HepG2 (cell line): ENCODE results near the gene DOK4. TPM values are rescaled to one million over a fixed set of nuclear protein-coding genes. Genes with fewer than 3 reads are reported as not detected.

Source experiments
- BATF2 ChIP-seq: sonication (generic); formaldehyde crosslinking; IDR thresholded peaks from 2 replicates; pipeline ENCODE4 v1.8.0; 2022; ENCODE audit warnings: mild to moderate bottlenecking, missing genetic modification reagents, moderate library complexity
- ETV5 ChIP-seq: IDR thresholded peaks from 2 replicates; pipeline ENCODE4 v1.6.1; 2018; ENCODE audit warnings: missing biosample characterization, missing genetic modification reagents, inconsistent platforms, borderline replicate concordance
- FOXC1 ChIP-seq: sonication (generic); formaldehyde crosslinking; IDR thresholded peaks from 2 replicates; pipeline ENCODE4 v1.8.0; 2022; ENCODE audit warnings: mild to moderate bottlenecking, missing genetic modification reagents, borderline replicate concordance
- GATAD1 ChIP-seq: IDR thresholded peaks from 2 replicates; pipeline ENCODE4 v1.6.1; 2016; ENCODE audit warnings: missing genetic modification reagents, missing compliant biosample characterization
- GTF3A ChIP-seq: sonication (generic); formaldehyde crosslinking; conservative IDR thresholded peaks from 2 replicates; pipeline ENCODE4 v1.4.0; 2020; ENCODE audit warnings: mild to moderate bottlenecking, missing genetic modification reagents
- HINFP ChIP-seq: sonication (generic); formaldehyde crosslinking; IDR thresholded peaks from 2 replicates; pipeline ENCODE4 v1.4.0; 2020; ENCODE audit warnings: low read depth, mild to moderate bottlenecking, missing genetic modification reagents
- HIVEP1 ChIP-seq: sonication (generic); formaldehyde crosslinking; IDR thresholded peaks from 2 replicates; pipeline ENCODE4 v1.4.0; 2020; ENCODE audit warnings: mild to moderate bottlenecking, missing genetic modification reagents
- HMGXB4 ChIP-seq, 2 experiments: sonication (generic) in 1 of 2; formaldehyde crosslinking in 1 of 2; IDR thresholded peaks; 2 replicates each; pipeline versions ENCODE4 v1.4.0 to v1.6.1; 2018 to 2020; ENCODE audit warnings: missing genetic modification reagents in 2 of 2, borderline replicate concordance in 1 of 2, low read depth in 1 of 2, mild to moderate bottlenecking in 1 of 2, missing biosample characterization in 1 of 2
- KDM1A ChIP-seq: IDR thresholded peaks from 2 replicates; pipeline ENCODE4 v1.6.1; 2016; ENCODE audit warnings: missing compliant biosample characterization
- KDM6A ChIP-seq: IDR thresholded peaks from 2 replicates; pipeline ENCODE4 v1.6.1; 2016; ENCODE audit warnings: low read depth
- NFYC ChIP-seq: IDR thresholded peaks from 2 replicates; pipeline ENCODE4 v1.6.1; 2016; ENCODE audit warnings: missing genetic modification reagents, missing compliant biosample characterization
- PATZ1 ChIP-seq: sonication (generic); formaldehyde crosslinking; IDR thresholded peaks from 2 replicates; pipeline ENCODE4 v1.4.0; 2020; ENCODE audit warnings: missing genetic modification reagents
- RAD21 ChIP-seq: fragments of 450-650 bp; formaldehyde crosslinking; IDR thresholded peaks from 2 replicates; pipeline ENCODE4 v1.5.0; 2020; ENCODE audit warnings: mild to moderate bottlenecking
- REPIN1 ChIP-seq: sonication (generic); formaldehyde crosslinking; IDR thresholded peaks from 2 replicates; pipeline ENCODE4 v1.8.0; 2022; ENCODE audit warnings: missing genetic modification reagents, low read depth, mild to moderate bottlenecking, borderline replicate concordance
- RXRA ChIP-seq: sonication (generic); formaldehyde crosslinking; IDR thresholded peaks from 2 replicates; pipeline ENCODE4 v1.5.1; 2020; ENCODE audit warnings: missing genetic modification reagents
- SATB2 ChIP-seq: sonication (generic); formaldehyde crosslinking; IDR thresholded peaks from 2 replicates; pipeline ENCODE4 v1.5.0; 2020; ENCODE audit warnings: missing genetic modification reagents
- SP4 ChIP-seq: sonication (generic); formaldehyde crosslinking; IDR thresholded peaks from 2 replicates; pipeline ENCODE4 v1.8.1; 2023; ENCODE audit warnings: mild to moderate bottlenecking, missing genetic modification reagents
- TCF7L2 ChIP-seq: IDR thresholded peaks from 2 replicates; pipeline ENCODE4 v1.6.1; 2011; ENCODE audit warnings: mild to moderate bottlenecking, low read depth, low read length, moderate library complexity
- TFDP1 ChIP-seq: IDR thresholded peaks from 2 replicates; pipeline ENCODE4 v1.6.1; 2016; ENCODE audit warnings: missing compliant biosample characterization, missing genetic modification reagents, borderline replicate concordance
- ZFP36 ChIP-seq: fragments of 150-350 bp; IDR thresholded peaks from 2 replicates; pipeline ENCODE4 v1.6.1; 2018; ENCODE audit warnings: borderline replicate concordance, low read length, low read depth; ENCODE audit not compliant: partially characterized antibody
- ZIK1 ChIP-seq: sonication (generic); formaldehyde crosslinking; IDR thresholded peaks from 2 replicates; pipeline ENCODE4 v1.5.0; 2020; ENCODE audit warnings: mild to moderate bottlenecking, low read depth, missing genetic modification reagents, borderline replicate concordance
- ZNF670 ChIP-seq: sonication (generic); formaldehyde crosslinking; IDR thresholded peaks from 2 replicates; pipeline ENCODE4 v1.8.0; 2022; ENCODE audit warnings: mild to moderate bottlenecking, missing genetic modification reagents, borderline replicate concordance
- ZNF839 ChIP-seq: sonication (generic); formaldehyde crosslinking; IDR thresholded peaks from 2 replicates; pipeline ENCODE4 v1.4.0; 2020; ENCODE audit warnings: missing genetic modification reagents, mild to moderate bottlenecking, borderline replicate concordance
- polyA plus RNA-seq, 8 experiments: library from polyadenylated mRNA; depleted of rRNA in 3 of 8; stranded (reverse) in 7 of 8; unstranded in 1 of 8; fragments of >200 nt; fragmentation: Illumina TruSeq in 4 of 8; extraction: Trizol in 4 of 8; gene quantifications; 2 replicates each; pipeline versions ENCODE4 v1.2.1 to v1.2.3, GENCODE V29; 2011 to 2016; ENCODE audit warnings: low read depth in 4 of 8, missing spikeins in 1 of 8, mixed read lengths in 1 of 8; ENCODE audit not compliant: insufficient read depth in 1 of 8
- total RNA-seq, 5 experiments: library from RNA; depleted of rRNA; stranded (reverse); fragments of >200 nt; fragmentation: Illumina TruSeq; extraction: Trizol; gene quantifications; 2 replicates each; pipeline ENCODE4 v1.2.3, GENCODE V29; 2016; ENCODE audit warnings: low read depth in 1 of 5

The DOK4 gene
- total and polyA plus RNA-seq, 2 of the 13 experiments (the other 11 are each of a cell fraction or from before 2014, with no cell fraction given) = 52.7 to 70.0 TPM

GRCh38 chr16:57535680-57536305 lies 49.5 kb upstream of the DOK4 start (continued):
- TF ChIP-seq HIVEP1 (CRISPR knock-in tag) (no peak), RXRA (CRISPR knock-in tag) (0 out of 2 replicates have a peak, but pooled peaks have one; percentile 3), GATAD1 (CRISPR knock-in tag) (no peak), ZNF839 (CRISPR knock-in tag) (no peak), TCF7L2 (no peak), RAD21 (CRISPR knock-in tag) (peak; percentile 7; the same call in 1 of the 2 replicates), HMGXB4 (CRISPR knock-in tag; IDR thresholded peaks at IDR 0.05; ENCODE audit: borderline replicate concordance in 1 of 2, low read depth in 1 of 2) (0 out of 4 replicates have a peak, but pooled peaks of 1 of the 2 experiments have one; percentile 27), SATB2 (CRISPR knock-in tag) (no peak), SP4 (CRISPR knock-in tag) (peak; percentile 37; the same call in 1 of the 2 replicates), FOXC1 (CRISPR knock-in tag) (no peak), REPIN1 (CRISPR knock-in tag) (no peak), BATF2 (no peak), TFDP1 (peak; percentile 71; the same call in 1 of the 2 replicates), GTF3A (no peak), ZFP36 (peak; percentile 54), KDM1A (CRISPR knock-in tag) (no peak), ZIK1 (CRISPR knock-in tag) (0 out of 2 replicates have a peak, but pooled peaks have one; percentile 10), ZNF670 (CRISPR knock-in tag) (no peak), HINFP (0 out of 2 replicates have a peak, but pooled peaks have one; percentile 49), KDM6A (no peak), NFYC (peak; percentile 89), ETV5 (CRISPR knock-in tag) (peak; percentile 46; the same call in 1 of the 2 replicates), PATZ1 (CRISPR knock-in tag) (peak; percentile 92)
